Heart right ventricle (tissue), 16 donors: Measurements from ENCODE around the gene DISC1. TPM values are rescaled to one million over a fixed set of nuclear protein-coding genes. Genes with fewer than 3 reads are reported as not detected.
A peak's percentile ranks its signal among the peaks of the same experiment; 100 is the strongest.

Experiments
- ATAC-seq, 8 donors: fragments of 200-7000 bp; cut with Tn5 transposase; one replicate each; pipeline ENCODE4 v1.9.1; 2020; ENCODE audit warnings: mild to moderate bottlenecking in 8 of 8, moderate library complexity in 8 of 8, moderate number of reproducible peaks in 1 of 8
- DNase-seq, 2 donors: peaks; one replicate each; pipeline ENCODE4 v3.0.0-alpha.2; 2020
- H3K27ac ChIP-seq, 10 donors: fragments of 200-600 bp; sonication (generic) in 2 of 10; one replicate each; pipeline versions ENCODE4 v1.5.0 to v1.8.0; 2020 to 2022; ENCODE audit warnings: mild to moderate bottlenecking in 3 of 10
- H3K27me3 ChIP-seq, 7 donors: fragments of 200-600 bp; one replicate each; pipeline ENCODE4 v1.8.0; 2021 to 2022; ENCODE audit warnings: mild to moderate bottlenecking in 2 of 7
- H3K36me3 ChIP-seq, 9 donors: fragments of 200-600 bp; sonication (generic) in 1 of 9; one replicate each; pipeline versions ENCODE4 v1.5.0 to v1.8.0; 2020 to 2022; ENCODE audit warnings: mild to moderate bottlenecking in 2 of 9
- H3K4me1 ChIP-seq, 9 donors: fragments of 200-600 bp; sonication (generic) in 1 of 9; one replicate each; pipeline versions ENCODE4 v1.5.0 to v1.8.0; 2020 to 2022; ENCODE audit warnings: mild to moderate bottlenecking in 4 of 9
- H3K4me3 ChIP-seq, 10 donors: fragments of 200-600 bp; sonication (generic) in 2 of 10; one replicate each; pipeline versions ENCODE4 v1.5.0 to v1.8.0; 2020 to 2022; ENCODE audit warnings: mild to moderate bottlenecking in 7 of 10, moderate library complexity in 2 of 10
- H3K9me3 ChIP-seq, 11 donors: fragments of 200-600 bp in 10 of 11; sonication (generic) in 2 of 11; one replicate each; pipeline versions ENCODE4 v1.5.0 to v1.8.0; 2013 to 2022; ENCODE audit warnings: mild to moderate bottlenecking in 2 of 11, control low read depth in 1 of 11, moderate library complexity in 1 of 11
- WGBS, 2 donors: extraction: QIAGEN DNeasy Blood & Tissue Kit; methylation state at CpG; one replicate each; pipeline ENCODE4 v1.1.7; 2013; ENCODE audit warnings: inconsistent platforms in 1 of 2; 5-methylcytosine and 5-hydroxymethylcytosine counted together
- intact Hi-C, 10 donors: fragments of 100-400 bp; cut with DNase I; formaldehyde crosslinking; loops; one replicate each; pipeline versions ENCODE4 v1.11.1 to v1.14.2; 2022
- polyA plus RNA-seq, 2 donors: library from polyadenylated mRNA; stranded (reverse); fragments of 200-250 nt; gene quantifications; one replicate each; pipeline ENCODE4 v1.2.3, GENCODE V29; 2013
- total RNA-seq, 10 donors: library from RNA; stranded (reverse); fragmentation: NEBNext Ultra II Directional in 3 of 10; extraction: Animal tissue kit (Norgen Biotek cat#: 25700) in 3 of 10; gene quantifications; one replicate each; pipeline versions ENCODE4 v1.2.1 to v1.2.4, GENCODE V29; 2021 to 2023
- TF ChIP-seq, protein P1 (sequence below), 9 donors: fragments of 200-600 bp; sonication (generic) in 2 of 9; IDR thresholded peaks; one replicate each; pipeline versions ENCODE4 v1.5.0 to v1.8.0; 2021 to 2022; ENCODE audit warnings: antibody characterized with exemption in 9 of 9, mild to moderate bottlenecking in 5 of 9, moderate library complexity in 1 of 9
- donor health status: Arrhythmogenic right ventricular cardiomyopathy.
- donor health status: ischemic (EF 13 %, LVEDD 7.1; RV severe dilation, severe dysfunction).
- donor health status: healthy with polysubstance abuse.
- donor health status: DM: no; HTN: yes; CAD: no.
- donor health status: DM: no; HTN: no; CAD: no.
- donor health status: ischemic (EF 25% LVEDD 6.9; RV normal size, moderate dysfunction).
- donor health status: ischemic (EF 25% LVEDD 5.7; RV mildly dilated, moderate dysfunction).
- donor health status: healthy.
- donor health status: DM: yes; HTN: yes; CAD: no.
- donor health status: Ischemic cardiomyopathy.
- donor health status: ischemic (EF 35%, LVEDD 5.7; RV mildly dilated, moderate dysfunction).
- donor health status: nonischemic (EF 11% LVEDD 7.7; RV severe dilation, severe dysfunction).
- donor health status: DM: yes; HTN: yes; CAD: no.
- donor health status: PGD.
- donor health status: ischemic (EF 29% LVEDD 5.4; RV normal size, mild dysfunction).
- donor health status: nonischemic (EF 23%, LVEDD 6.1; RV moderate dilation, normal function).

DISC1 gene
- total and polyA plus RNA-seq, 12 donors, result 1.4 to 6.4 (median 4.0) TPM

DNA sequence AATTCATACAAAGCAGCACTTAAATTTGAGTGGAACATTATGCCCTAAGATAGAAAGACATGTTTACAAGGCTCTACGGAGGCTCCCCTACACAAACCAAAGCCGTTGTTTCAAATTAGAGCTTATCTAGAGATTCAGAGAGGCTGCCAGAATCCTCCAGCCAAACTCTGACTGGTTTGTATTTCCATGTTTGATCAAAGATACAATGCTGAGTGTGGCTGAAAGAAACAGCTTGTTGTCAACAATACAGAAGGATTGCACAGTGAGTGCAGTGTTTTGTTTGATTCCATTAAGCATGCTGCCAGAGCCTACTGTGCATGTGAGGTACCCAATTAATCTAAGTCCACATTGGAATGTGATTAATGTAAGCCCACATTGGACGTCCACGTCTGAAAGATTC lies 402.7 kb downstream of the DISC1 start:
- no peaks in the 10 kb centered on the region for H3K9me3 ChIP-seq
- 32 to 57% methylated on average over 4 of the region's 4 CpGs for WGBS, 2 donors
- intact Hi-C loops, result no loop called here
- DNase-seq (peak in 1 of 2 donors; percentile 8), ATAC-seq (peak in 6 of 8 donors; percentile 28 to 91 (median 47))
- H3K4me1 ChIP-seq, result no peaks in the 10 kb centered on the region
- no peak overlapping the region for H3K27ac ChIP-seq
- TF ChIP-seq, protein P1, sequence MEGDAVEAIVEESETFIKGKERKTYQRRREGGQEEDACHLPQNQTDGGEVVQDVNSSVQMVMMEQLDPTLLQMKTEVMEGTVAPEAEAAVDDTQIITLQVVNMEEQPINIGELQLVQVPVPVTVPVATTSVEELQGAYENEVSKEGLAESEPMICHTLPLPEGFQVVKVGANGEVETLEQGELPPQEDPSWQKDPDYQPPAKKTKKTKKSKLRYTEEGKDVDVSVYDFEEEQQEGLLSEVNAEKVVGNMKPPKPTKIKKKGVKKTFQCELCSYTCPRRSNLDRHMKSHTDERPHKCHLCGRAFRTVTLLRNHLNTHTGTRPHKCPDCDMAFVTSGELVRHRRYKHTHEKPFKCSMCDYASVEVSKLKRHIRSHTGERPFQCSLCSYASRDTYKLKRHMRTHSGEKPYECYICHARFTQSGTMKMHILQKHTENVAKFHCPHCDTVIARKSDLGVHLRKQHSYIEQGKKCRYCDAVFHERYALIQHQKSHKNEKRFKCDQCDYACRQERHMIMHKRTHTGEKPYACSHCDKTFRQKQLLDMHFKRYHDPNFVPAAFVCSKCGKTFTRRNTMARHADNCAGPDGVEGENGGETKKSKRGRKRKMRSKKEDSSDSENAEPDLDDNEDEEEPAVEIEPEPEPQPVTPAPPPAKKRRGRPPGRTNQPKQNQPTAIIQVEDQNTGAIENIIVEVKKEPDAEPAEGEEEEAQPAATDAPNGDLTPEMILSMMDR (IDR thresholded peaks at IDR 0.05), result no peak
- H3K27me3 ChIP-seq, result no peaks in the 10 kb centered on the region
- peaks cover 0 to 31% (median 0%) of the 10 kb centered on the region in 9 donors for H3K36me3 ChIP-seq
- H3K4me3 ChIP-seq, result no peak overlapping the region

- Histone ChIP-seq H3K9me3 (no peaks in the 10 kb centered on the region), H3K36me3 (peaks cover 0 to 30% (median 0%) of the 10 kb centered on the region in 9 donors), H3K4me1 (no peaks in the 10 kb centered on the region), H3K4me3 (no peak overlapping the region), H3K27ac (no peak overlapping the region), H3K27me3 (no peaks in the 10 kb centered on the region)
- no peak for ATAC-seq
- intact Hi-C loops, result no loop called here
- TF ChIP-seq, protein P1 (IDR thresholded peaks at IDR 0.05), result no peak
- DNase-seq, result no peak
Measured at GRCh38 chr1:232031156-232031555, 404.6 kb downstream of the DISC1 start.

DNA sequence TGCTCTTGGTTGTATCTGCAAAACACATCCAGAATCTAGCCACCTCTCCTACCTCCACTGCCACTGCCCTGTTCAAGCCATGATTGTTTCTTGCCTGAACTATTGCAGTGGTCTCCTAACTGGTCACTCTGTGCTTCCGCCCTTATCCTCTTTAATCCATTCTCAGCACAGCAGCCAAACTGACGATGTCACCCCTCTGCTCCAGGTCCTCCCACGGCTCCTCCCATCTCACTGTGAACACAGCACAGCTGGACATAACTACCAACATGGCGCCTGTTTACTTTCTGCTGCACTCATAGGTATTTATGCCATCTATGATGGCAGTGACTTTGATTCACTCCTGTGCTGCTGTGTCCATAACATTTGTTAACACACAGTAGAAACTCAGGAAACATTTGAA lies 406.7 kb downstream of the DISC1 start:
- no peak overlapping the region for H3K4me3 ChIP-seq
- no peaks in the 10 kb centered on the region for H3K27me3 ChIP-seq
- no peak overlapping the region for H3K27ac ChIP-seq
- DNase-seq (no peak), ATAC-seq (no peak)
- TF ChIP-seq, protein P1 (IDR thresholded peaks at IDR 0.05), result no peak
- no peaks in the 10 kb centered on the region for H3K9me3 ChIP-seq
- peaks cover 0 to 2% (median 0%) of the 10 kb centered on the region in 9 donors for H3K4me1 ChIP-seq
- H3K36me3 ChIP-seq, result peaks cover 0 to 14% (median 0%) of the 10 kb centered on the region in 9 donors
- 88 to 89% methylated on average over 4 of the region's 4 CpGs for whole genome bisulfite sequencing, 2 donors
- intact Hi-C loops, result no loop called here

DNA sequence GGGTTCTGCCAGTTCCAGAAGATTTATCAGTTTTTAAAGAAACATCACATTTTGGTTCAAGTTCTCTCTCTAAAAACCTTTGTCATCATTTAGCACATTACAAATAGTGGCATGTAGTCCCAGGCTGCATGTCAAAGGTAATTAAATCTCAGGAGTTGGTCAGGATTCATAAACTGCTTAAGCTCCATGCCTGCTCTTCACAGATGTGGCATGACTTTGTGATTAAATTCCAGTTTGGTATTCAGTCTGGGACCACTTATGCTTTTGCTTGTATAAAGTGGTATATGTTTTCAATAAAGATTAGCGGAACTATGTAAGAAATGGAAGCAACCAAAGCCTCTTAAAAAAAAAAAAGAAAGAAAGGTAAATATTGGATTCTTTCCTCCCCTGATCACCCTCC lies 408.0 kb downstream of the DISC1 start:
- no peaks in the 10 kb centered on the region for H3K27me3 ChIP-seq
- TF ChIP-seq, protein P1 (IDR thresholded peaks at IDR 0.05), result no peak
- no peak overlapping the region for H3K4me3 ChIP-seq
- no peak overlapping the region for H3K27ac ChIP-seq
- no peak for DNase-seq
- H3K36me3 ChIP-seq, result peaks cover 0 to 7% (median 0%) of the 10 kb centered on the region in 9 donors
- no peaks in the 10 kb centered on the region for H3K9me3 ChIP-seq
- 97 to 100% methylated on average over 1 of the region's 1 CpG for WGBS, 2 donors
- peaks cover 0 to 14% (median 5%) of the 10 kb centered on the region in 9 donors for H3K4me1 ChIP-seq
- no peak for ATAC-seq
- intact Hi-C loops, result no loop called here
